ENCODE measurements around the gene ZBTB18. TPM values are rescaled to one million over a fixed set of nuclear protein-coding genes. Genes with fewer than 3 reads are reported as not detected.

ZBTB18 gene
- total RNA-seq, 2 donors from 2014 or later: 15.4 to 17.9 TPM

GRCh38 chr1:244085891-244086290, 34.8 kb downstream of the ZBTB18 start:
- H3K9me3 Mint-ChIP-seq: no peaks in the 10 kb centered on the region
- Histone ChIP-seq H3K4me3 (ENCODE audit: low read length) (no peak overlapping the region), H3K9me3 (ENCODE audit: control insufficient read depth, low read length) (no peaks in the 10 kb centered on the region), H3K36me3 (ENCODE audit: control insufficient read depth, insufficient read depth, low read length) (no peaks in the 10 kb centered on the region), H3K27me3 (ENCODE audit: control insufficient read depth, insufficient read depth, low read length, poor library complexity, severe bottlenecking) (no peaks in the 10 kb centered on the region), H3K27ac (ENCODE audit: low read depth, low read length) (no peak overlapping the region), H3K4me1 (ENCODE audit: control insufficient read depth, insufficient read depth, low read length) (peaks cover 3% of the 10 kb centered on the region), H3K9ac (ENCODE audit: extremely low read depth, low read length, poor library complexity, severe bottlenecking) (no peak overlapping the region)
- peaks cover 18% of the 10 kb centered on the region for H3K27me3 Mint-ChIP-seq (ENCODE audit: insufficient read depth)
- no peak for TF ChIP-seq CTCF (conservative IDR thresholded peaks at IDR 0.05)
- H3K36me3 Mint-ChIP-seq (ENCODE audit: low read depth): no peaks in the 10 kb centered on the region
- no peak for DNase-seq
- H3K4me1 Mint-ChIP-seq: peaks cover 20% of the 10 kb centered on the region
- WGBS, 2 experiments (ENCODE audit: insufficient coverage in 1 of 2, insufficient read length in 1 of 2): 95 to 96% methylated on average over 2 of the region's 2 CpGs
- H3K27ac Mint-ChIP-seq: no peak overlapping the region
- no peak overlapping the region for H3K4me3 Mint-ChIP-seq

GRCh38 chr1:244087021-244087560, 36.0 kb downstream of the ZBTB18 start:
- peaks cover 18% of the 10 kb centered on the region for H3K27me3 Mint-ChIP-seq (ENCODE audit: insufficient read depth)
- 96 to 98% methylated on average over 12 to 13 of the region's 13 CpGs for WGBS, 2 experiments (ENCODE audit: insufficient coverage in 1 of 2, insufficient read length in 1 of 2)
- H3K9ac ChIP-seq (ENCODE audit: extremely low read depth, low read length, poor library complexity, severe bottlenecking): no peak overlapping the region
- H3K27me3 ChIP-seq (ENCODE audit: control insufficient read depth, insufficient read depth, low read length, poor library complexity, severe bottlenecking): no peaks in the 10 kb centered on the region
- no peak overlapping the region for H3K4me3 Mint-ChIP-seq
- DNase-seq: no peak
- H3K4me3 ChIP-seq (ENCODE audit: low read length): no peak overlapping the region
- H3K4me1 ChIP-seq (ENCODE audit: control insufficient read depth, insufficient read depth, low read length): peaks cover 3% of the 10 kb centered on the region
- no peak overlapping the region for H3K27ac Mint-ChIP-seq
- no peaks in the 10 kb centered on the region for H3K36me3 Mint-ChIP-seq (ENCODE audit: low read depth)
- no peaks in the 10 kb centered on the region for H3K9me3 ChIP-seq (ENCODE audit: control insufficient read depth, low read length)
- peaks cover 18% of the 10 kb centered on the region for H3K4me1 Mint-ChIP-seq
- no peak for TF ChIP-seq CTCF (conservative IDR thresholded peaks at IDR 0.05)
- H3K9me3 Mint-ChIP-seq: no peaks in the 10 kb centered on the region
- no peaks in the 10 kb centered on the region for H3K36me3 ChIP-seq (ENCODE audit: control insufficient read depth, insufficient read depth, low read length)
- no peak overlapping the region for H3K27ac ChIP-seq (ENCODE audit: low read depth, low read length)

- Mint-ChIP-seq H3K36me3 (ENCODE audit: low read depth) (no peaks in the 10 kb centered on the region), H3K27me3 (ENCODE audit: insufficient read depth) (peaks cover 14% of the 10 kb centered on the region), H3K27ac (no peak overlapping the region), H3K9me3 (no peaks in the 10 kb centered on the region), H3K4me1 (peaks cover 12% of the 10 kb centered on the region), H3K4me3 (no peak overlapping the region)
- no peak for DNase-seq
- Histone ChIP-seq H3K27me3 (ENCODE audit: control insufficient read depth, insufficient read depth, low read length, poor library complexity, severe bottlenecking) (no peaks in the 10 kb centered on the region), H3K36me3 (ENCODE audit: control insufficient read depth, insufficient read depth, low read length) (no peaks in the 10 kb centered on the region), H3K9ac (ENCODE audit: extremely low read depth, low read length, poor library complexity, severe bottlenecking) (no peak overlapping the region), H3K4me3 (ENCODE audit: low read length) (no peak overlapping the region), H3K9me3 (ENCODE audit: control insufficient read depth, low read length) (no peaks in the 10 kb centered on the region), H3K27ac (ENCODE audit: low read depth, low read length) (no peak overlapping the region), H3K4me1 (ENCODE audit: control insufficient read depth, insufficient read depth, low read length) (peaks cover 3% of the 10 kb centered on the region)
- no peak for TF ChIP-seq CTCF (conservative IDR thresholded peaks at IDR 0.05)
- 75 to 85% methylated on average over 4 to 7 of the region's 7 CpGs for WGBS, 2 experiments (ENCODE audit: insufficient coverage in 1 of 2, insufficient read length in 1 of 2)
These were observed 36.5 kb downstream of the ZBTB18 start for GRCh38 chr1:244087611-244088010.
